Ramos (cell line): ENCODE results near the gene SDK2.

Source experiments
- in situ Hi-C: fragments of 300-500 bp; cut with MboI; formaldehyde crosslinking; loops from one replicate; pipeline ENCODE4 v1.14.3; 2022; ENCODE audit warnings: low sequenced_read_pairs; ENCODE audit not compliant: unreplicated experiment

Gene SDK2

DNA sequence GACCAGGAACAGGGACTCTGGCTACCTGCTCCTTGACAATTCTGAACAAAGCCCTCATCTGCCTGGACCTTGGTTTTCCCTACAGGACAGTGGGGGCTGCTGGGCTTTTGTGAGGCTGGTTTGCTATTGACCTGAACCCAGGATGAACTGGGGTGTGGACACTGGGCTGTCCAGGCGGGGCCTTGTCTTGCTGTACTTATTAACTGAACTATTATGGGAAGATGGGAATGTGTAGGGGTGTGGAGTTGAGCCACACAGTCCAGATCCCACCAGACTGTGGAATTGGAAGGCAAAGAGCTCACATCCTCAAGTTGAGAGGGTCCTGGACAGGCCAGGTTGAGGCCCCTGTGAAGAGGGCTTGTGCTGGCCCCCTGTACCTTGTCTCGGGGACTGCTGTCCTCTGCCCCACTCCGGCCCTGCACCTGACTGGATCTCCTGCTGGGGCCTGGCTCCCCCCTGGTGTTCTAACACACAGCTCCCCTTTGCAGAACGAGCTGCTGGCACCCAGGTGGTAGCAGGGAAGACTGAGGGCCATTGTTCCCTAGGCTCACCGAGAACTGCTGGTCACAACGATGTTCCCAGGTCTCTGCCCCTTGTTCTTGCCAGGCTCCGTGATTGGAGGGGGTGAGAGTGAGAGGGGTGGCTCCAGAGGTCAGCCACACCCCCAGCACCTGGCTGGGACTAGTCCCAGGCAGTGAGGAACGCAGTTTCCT is 280.6 kb downstream of the SDK2 start:
- in situ Hi-C loops = loop anchor here (10.0 kb wide), 1 partner anchor 809 kb away; no protein-coding TSS in a partner anchor

DNA sequence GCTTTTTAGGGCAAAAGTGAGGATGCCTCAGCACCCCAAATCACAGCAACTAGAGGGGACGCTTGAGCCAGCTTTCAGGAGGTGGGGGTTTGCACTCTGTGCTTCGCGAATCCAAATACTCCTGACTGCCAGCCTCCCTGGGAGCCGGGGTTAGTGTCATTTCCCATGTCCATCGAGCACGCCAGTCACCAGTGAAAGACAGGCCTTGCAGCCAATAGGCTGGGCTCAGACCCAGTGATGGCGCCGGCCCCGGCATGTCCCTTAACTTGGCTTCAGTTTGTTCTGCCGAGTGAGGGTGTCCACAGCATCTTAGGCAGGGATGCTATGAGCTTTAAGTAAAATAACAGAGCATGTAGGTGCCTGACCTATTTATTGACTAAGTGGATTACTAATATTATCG is 281.5 kb downstream of the SDK2 start:
- in situ Hi-C loops = loop anchor here (10.0 kb wide), 1 partner anchor 808 kb away; no protein-coding TSS in a partner anchor

DNA sequence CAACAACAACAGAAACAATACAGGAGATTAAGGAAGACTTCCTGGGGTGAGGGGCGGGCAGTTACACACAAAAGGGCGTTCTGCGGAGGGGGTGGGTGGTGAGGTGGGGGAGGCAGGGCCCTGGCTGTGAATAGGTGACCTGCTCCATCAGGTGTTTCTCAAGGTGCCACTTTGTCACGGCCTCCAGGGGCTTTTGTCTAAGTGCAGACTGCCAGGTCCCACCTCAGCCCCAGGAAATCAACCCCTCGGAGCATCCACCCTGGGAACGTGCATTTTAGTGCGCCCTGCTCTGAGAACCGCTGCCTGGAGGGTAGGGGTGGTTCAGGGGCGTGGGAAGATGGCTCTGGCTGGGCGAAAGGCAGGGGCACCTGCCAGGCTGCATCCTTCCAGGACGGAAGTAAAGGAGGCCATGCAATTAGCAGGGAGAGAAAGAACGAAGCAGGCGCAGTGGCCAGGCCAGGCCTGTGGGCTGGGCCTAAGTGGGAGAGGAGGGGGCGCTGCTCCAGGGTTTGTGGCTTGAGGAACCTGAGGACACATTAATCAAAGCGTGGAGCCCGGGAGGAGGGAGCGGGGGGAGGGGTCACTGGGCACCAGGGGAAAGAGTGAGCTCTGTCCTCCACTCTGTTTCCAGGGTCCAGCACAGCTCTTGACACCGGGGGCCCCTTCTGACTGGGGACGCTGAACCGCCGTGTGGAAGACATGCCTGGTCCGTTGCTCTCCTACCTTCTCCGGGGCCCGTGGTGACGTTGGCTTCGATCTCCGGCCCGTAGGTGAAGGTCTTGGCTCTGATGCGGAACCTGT is 283.1 kb downstream of the SDK2 start:
- in situ Hi-C loops = loop anchor here (10.0 kb wide), 1 partner anchor 806 kb away; no protein-coding TSS in a partner anchor

DNA sequence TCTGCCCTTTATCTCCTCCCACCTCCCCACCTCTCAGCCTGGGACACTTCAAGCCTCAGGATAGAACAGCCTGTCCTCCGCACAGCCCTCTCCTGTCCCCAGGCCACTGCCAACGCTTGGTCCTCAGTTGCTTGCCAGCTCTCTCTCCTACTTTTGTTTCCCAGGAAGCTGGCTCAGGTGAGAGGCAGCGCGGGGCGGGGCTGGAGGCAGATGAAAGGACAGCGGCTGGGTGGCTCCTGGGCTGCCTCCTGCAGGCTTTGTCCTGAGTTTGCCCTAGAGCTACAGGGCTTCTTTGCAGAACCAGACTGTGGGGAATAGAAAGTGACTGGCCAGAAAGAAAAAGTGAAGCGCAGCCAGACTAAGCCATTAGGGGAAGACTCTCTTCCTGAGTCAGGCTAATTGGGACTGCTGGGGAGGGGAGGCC is 284.2 kb downstream of the SDK2 start:
- in situ Hi-C loops = loop anchor here (10.0 kb wide), 1 partner anchor 805 kb away; no protein-coding TSS in a partner anchor

DNA sequence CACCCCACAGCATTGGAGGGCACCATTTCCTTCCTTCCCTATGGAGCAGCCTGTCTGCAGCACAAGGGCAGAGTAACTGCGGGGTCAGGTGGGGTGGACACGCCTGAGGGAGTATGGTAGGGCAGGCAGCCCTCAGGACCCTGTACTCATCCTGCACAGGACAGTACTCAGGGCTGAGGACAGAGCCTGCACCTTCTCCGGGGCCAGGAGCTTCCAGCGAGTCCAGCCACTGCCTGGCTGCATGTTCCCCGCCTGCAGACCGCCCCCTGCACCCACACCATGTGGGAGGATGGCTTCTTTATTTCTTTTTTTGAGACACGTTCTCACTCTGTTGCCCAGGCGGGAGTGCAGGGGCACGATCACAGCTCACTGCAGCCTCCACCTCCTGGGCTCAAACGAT is 284.9 kb downstream of the SDK2 start:
- in situ Hi-C loops = no loop called here

DNA sequence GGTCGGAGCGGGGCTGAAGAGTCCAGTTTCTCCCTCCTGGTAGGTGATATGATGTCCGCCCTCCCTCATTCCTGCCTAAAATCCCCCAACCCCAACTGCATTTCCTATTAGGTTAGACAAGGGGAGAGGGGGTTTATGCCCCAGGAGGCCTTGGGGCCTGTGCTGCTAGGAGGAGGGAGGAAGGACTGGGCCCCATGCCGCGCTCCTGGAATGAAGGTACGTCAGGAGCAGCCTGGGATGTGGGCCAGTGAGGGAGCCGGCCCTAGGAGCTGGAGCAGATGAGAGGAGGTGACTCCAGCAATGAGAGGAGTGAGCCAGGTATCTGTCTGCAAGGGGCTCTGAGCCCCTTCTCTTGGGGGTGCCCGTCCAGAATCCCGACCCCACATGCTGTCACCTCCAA is 285.6 kb downstream of the SDK2 start:
- in situ Hi-C loops = no loop called here

DNA sequence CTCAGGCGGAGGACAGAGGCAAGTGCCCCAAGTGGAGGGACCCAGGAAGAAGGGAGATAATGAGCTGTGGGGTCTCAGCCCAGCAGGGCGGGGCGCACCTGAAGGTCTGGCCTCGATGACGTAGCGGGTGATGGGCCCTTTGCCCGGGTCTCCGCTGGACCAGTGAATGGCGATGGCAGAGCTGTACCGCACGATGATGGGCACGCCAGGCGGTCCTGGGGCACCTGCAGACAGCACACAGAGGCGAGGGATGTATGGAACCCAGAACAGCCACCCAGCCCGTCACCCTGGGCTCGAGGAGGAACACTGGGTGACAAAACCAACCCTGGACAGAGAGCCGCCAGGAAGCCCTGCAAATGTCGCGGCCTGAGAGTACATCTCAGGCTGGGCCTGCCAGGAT is 286.3 kb downstream of the SDK2 start:
- in situ Hi-C loops = no loop called here

DNA sequence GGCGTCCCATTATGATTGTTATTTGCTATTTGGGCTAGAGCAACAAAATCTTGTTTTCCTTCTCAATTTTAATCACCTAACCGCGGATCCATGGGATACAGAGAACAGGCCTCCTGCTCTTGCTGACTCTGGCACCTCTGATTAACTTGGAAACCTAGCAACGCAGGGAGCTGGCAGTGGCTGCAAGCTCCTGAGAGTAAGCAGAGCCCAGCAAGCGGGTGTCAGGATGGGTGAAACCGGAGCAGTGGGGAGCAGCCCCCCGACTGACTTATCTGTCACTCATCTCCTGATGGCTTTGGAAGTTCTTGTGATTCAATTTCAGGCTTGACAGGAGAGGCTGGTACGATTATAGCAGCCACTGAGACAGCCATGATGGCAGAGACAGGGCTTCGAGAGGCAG is 286.9 kb downstream of the SDK2 start:
- in situ Hi-C loops = no loop called here

DNA sequence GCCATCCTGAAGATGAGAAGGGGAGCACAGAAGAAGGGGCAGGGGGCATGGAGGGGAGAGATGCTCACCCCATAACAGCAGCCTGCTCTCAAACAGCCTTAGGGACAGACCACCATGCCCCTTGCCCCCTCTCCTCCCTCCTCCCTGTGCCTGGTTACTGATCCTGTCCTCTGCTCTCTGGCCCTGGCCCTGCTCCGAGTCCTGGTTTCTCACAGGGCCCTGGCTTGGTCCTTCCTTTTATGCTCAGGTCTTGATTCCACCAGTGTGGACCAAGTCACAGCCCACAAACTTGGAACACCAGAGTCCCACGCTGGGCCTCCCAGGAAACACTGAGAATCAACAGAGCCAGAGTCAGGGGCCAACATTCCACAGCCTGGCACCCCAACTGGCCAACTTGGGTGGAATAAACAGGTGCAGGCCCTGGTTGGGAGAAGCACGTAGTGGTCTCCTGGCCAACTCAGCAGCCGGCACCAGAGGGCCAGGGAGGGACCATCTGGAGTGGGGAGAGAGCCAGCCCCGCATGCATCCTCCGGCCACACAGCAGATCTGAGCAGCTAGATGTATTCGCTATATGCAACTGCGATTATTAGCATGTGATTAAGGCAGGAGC is 287.6 kb downstream of the SDK2 start:
- in situ Hi-C loops = no loop called here

DNA sequence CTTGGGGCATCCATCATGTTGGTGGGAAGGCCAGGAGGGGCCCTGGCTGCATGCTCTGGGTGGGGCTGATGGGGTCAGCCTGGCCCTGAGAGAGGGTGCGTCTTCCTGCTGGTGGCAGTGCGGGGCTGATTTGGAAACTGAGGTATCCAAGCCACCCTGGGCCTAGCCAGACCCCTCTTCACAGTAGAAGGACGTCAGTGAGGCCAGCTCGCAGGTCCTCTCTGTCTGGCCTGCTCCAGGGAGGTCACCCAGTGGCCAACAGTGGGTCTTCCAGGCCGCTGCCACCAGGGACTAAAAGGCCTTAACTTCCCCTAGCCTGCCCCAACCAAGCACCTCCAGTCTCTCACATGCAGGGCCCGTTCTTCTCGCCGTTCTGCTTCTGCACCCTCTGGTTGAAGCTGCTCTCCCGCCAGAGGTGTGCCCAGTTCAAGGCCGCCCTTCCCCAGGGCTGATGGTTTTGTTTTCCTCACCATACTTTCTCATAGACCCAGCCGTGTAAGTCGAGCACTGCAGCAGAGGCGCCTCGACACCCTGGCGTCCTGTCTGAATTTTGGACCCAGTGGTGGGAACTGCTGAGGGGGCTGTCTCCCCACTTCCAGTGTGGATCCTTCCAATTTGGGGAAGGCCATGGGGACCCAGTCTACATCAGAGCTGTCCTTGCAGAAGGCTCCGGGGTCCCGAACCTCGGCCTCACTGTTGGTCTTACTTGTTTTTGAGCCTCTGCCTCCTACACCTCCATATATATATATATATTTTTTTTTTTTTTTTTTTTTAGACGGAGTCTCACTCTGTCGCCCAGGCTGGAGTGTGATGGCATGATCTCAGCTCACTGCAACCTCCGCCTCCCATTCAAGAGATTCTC is 289.6 kb downstream of the SDK2 start:
- in situ Hi-C loops = no loop called here

DNA sequence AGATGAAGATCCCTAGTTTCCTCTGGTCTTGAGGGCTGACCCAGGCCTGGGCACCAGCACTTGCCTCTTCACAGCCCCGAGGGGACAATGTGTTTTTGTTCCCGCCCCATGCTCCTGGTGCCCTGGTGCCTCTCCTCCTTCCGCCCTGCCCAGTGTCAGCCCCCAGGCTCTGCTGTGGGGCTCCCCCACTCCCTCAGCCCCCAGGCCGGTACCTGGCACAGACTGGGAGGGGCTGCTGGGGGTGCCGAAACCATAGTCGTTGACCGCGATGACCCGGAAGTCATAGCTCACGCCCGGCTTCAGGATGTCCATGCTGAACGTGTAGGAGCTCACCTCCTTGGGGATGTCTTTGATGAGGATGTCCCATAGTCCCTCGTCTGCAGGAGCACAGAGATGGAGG is 292.0 kb downstream of the SDK2 start:
- in situ Hi-C loops = no loop called here

DNA sequence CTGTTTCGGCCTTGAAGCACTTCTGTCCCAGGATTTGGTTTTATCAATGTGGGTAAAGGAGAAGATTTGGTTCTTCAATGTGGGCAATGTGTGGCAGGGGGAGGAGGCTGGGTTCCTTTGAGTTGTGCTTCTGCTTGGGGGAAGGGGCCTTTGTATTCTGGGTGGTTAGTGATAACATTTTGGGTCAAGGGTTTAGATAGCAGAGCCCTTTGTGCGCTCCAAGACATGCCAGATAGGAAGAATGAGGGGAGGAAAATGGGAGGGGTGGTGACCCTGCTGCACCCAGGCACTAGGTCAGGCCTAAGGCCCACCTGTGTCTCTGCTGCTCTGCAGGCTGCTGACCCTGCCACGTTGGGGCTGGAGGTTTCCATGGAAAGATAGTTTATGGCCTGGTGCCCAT is 292.5 kb downstream of the SDK2 start:
- in situ Hi-C loops = no loop called here

DNA sequence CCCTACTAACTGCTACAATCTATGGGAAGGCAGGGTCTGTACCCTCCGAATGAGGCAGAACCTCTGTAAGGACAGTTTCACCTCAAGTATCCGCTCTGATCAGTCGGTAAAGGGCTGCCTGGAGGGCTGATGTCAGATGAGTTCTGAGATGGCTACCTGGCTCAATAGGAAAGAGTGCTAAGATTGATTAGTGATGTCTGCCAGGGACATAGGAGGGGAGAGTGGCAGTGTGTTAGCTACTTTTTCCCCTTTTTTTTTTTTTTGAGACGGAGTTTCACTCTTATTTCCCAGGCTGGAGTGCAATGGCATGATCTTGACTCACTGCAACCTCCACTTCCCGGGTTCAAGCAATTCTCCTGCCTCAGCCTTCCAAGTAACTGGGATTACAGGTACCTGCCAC is 293.4 kb downstream of the SDK2 start:
- in situ Hi-C loops = no loop called here

DNA sequence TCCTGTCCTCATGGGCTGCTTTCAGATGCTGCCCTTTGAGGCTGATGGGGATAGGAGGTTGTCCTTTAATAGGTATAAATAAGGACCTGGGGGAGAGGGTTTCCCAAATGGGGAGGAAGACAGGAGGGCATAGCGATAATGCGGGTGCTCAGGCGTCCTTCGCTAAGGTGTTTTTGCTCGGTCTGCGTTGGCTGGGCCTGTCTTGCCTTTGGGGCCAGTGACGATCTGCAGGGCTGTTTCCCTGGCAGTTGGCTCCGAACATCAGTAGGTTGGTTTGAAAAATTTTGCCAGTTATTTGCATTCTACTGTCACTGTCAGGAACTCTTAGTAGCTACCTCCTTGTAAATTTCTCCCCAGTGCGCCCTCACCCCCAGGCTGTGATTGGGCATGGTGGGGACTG is 294.6 kb downstream of the SDK2 start:
- in situ Hi-C loops = no loop called here

DNA sequence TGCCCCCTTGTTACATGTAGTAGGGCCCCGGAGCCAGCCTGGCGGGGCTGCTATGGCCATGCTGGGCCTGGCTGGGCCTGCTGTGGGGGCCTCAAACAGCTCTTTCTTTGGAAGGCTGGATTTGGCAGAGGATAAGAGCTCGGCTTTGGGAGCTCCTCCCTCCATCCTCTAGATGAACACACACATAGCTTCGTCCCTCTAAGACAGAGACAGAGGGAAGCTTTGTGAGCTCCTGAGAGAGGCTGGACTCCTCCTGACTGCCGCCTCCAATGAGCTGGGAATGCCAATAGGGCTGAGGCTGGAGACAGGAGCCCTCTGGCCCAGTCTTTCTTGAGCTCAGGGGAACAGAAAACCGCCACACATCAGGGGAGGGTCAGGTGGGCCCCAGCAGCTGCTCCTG is 295.1 kb downstream of the SDK2 start:
- in situ Hi-C loops = no loop called here

DNA sequence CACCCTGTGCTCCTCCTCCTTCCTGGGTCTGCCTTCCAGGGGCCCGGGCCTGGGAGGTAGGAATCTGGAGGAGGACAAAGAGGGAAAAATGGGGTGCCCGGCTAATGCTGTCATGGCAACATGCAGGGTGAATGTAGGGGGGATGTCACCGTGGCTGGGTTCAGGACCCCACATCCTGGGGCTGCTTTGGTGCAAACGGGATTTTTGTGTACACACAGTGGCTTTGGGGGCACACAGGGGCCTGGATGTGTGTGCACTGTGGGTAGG is 295.5 kb downstream of the SDK2 start:
- in situ Hi-C loops = no loop called here

DNA sequence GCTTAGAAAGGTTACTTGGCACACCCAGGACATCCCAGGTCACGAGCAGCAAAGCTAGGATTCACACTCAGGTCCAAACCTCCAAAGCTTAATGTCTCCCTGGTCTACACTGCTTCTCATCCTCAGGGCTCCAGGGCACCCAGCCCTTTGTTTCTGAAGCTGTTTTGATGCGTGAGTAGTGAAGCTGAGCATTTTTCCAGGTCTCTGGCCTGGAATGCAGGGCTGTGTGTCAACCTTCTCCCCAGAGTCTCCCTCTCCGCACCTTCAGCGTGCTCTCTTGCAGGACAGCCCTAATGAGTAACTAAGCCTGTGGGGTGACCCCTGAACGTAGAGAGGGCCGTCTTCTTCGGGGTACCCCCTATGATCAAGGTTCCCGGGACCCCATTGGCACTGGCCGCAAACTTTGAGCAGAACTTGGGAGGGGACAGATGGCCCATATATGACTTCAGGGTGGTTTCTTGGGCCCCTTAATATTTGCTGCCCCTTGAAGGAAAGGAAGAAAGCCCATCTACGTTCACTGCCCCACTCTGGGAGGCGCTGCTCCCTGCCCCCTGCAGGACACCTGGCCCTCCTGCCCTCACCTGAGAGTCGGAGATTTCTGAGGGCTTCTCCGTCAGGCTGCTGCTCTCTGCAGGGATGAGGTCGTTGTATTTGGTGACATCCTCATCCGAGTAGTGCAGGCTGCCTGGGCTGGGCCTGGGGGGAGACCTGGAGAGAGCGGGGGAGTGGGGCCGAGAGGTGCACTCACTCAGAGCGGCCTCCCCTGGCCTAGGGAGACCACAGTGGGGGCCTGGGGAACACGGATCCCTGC is 296.0 kb downstream of the SDK2 start:
- in situ Hi-C loops = no loop called here

DNA sequence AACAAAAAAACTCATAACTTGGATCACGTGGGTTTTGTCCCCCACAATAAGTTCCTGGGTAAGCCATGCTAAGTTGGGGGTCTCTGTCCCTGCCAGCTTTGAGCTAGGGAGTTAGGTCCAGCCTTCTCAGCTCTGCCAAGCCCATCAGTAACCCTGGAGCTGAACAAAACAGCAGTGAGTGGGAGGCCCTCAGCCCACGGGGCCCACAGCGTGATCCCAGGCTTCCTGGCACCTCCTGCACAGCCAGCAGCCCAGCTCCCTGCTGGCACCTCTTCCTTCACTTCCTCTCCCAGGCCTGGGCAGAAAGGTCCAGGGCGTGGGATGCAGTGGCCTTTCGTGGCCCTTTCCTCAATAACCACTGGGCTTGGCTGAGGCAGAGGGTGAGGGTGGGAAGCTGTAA is 296.9 kb downstream of the SDK2 start:
- in situ Hi-C loops = no loop called here

DNA sequence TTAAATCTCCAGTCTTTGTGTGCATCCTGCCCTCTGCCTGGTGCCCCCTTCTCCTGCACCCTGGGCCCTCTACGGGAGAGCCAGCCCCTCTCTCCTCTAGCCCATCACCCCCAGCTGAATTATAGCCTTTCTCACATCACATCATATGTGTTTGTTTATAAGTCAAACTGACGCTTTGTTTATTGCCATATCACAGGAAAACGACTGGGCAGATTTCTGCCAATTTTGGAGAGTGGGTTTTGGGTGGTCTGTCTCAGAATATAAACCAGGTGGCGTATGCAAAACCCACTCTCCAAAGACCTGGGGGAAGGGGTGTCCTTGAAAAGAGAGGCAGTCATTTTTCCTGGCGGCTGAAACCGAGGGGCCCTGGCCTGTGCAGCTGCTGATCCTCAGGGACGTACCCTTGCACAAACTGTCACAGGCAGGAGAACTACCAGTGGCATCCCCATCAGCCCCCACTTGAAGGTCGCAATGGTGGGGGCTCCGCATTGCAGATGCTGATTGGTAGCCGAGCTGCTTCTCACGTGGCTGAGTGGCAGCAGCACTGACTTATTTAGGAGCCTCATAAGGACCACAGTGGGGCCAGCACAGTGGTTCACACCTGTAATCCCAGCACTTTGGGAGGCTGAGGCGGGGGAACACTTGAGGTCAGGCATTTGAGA is 297.6 kb downstream of the SDK2 start:
- in situ Hi-C loops = no loop called here
